Large intestine (tissue), 3 donors: ENCODE results near the gene SHF. TPM values are rescaled to one million over a fixed set of nuclear protein-coding genes. Genes with fewer than 3 reads are reported as not detected.
A peak's percentile ranks its signal among the peaks of the same experiment; 100 is the strongest.

Source experiments
- DNase-seq, 2 donors: peaks; one replicate each; pipeline versions ENCODE4 v3.0.0 to v3.0.0-alpha.2; 2013
- H3K27ac ChIP-seq: one replicate; pipeline ENCODE4 v1.5.1; 2013; ENCODE audit warnings: low read length
- H3K27me3 ChIP-seq: 2 replicates; pipeline ENCODE4 v1.6.1; 2013; ENCODE audit warnings: low read length; ENCODE audit not compliant: control insufficient read depth, insufficient read depth
- H3K36me3 ChIP-seq: 2 replicates; pipeline ENCODE4 v1.6.1; 2013; ENCODE audit warnings: low read length; ENCODE audit not compliant: control insufficient read depth, insufficient read depth
- H3K4me1 ChIP-seq: one replicate; pipeline ENCODE4 v1.6.1; 2013; ENCODE audit warnings: low read length; ENCODE audit not compliant: control insufficient read depth, insufficient read depth
- H3K4me3 ChIP-seq: one replicate; pipeline ENCODE4 v1.5.1; 2013; ENCODE audit warnings: low read length
- H3K9me3 ChIP-seq: one replicate; pipeline ENCODE4 v1.6.1; 2013; ENCODE audit warnings: mild to moderate bottlenecking, low read depth, low read length, moderate library complexity; ENCODE audit not compliant: control insufficient read depth
- WGBS: methylation state at CpG from one replicate; pipeline ENCODE4 v1.1.5; 2013; ENCODE audit warnings: low lambda C conversion rate; ENCODE audit not compliant: insufficient coverage; 5-methylcytosine and 5-hydroxymethylcytosine counted together
- polyA plus RNA-seq: library from polyadenylated mRNA; unstranded; fragments of 120-200 nt; gene quantifications from one replicate; pipeline ENCODE4 v1.2.1, GENCODE V29; 2013

SHF gene
- polyA plus RNA-seq, 1 donor, result 13.4 TPM

DNA sequence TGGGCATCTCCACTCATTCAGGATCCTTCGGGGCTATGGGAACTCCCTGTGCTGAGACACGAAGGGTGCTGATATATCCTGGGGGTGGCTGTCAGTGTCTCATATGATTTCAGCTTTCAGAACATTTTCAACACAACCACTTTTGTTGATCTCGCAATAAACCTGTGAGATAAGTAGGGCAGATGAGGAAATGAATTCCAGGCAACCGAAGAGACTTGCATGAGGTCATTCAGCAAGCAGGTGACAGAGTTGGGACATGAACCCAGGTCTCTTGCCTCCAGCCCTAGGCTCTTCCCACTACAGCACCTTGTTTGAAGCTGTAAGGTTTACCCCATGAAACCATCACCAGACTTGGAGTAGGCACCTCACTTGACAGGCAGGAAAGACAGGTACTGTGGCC, 41.4 kb downstream of the SHF start:
- H3K27ac ChIP-seq, result no peak overlapping the region
- no CpG with 5 or more reads among the region's 4 CpGs for WGBS
- no peaks in the 10 kb centered on the region for H3K4me1 ChIP-seq
- peaks cover under 1% of the 10 kb centered on the region for H3K36me3 ChIP-seq
- H3K4me3 ChIP-seq, result no peak overlapping the region
- no peaks in the 10 kb centered on the region for H3K9me3 ChIP-seq
- peak; percentile 45 to 65 for DNase-seq
- H3K27me3 ChIP-seq, result no peaks in the 10 kb centered on the region

DNA sequence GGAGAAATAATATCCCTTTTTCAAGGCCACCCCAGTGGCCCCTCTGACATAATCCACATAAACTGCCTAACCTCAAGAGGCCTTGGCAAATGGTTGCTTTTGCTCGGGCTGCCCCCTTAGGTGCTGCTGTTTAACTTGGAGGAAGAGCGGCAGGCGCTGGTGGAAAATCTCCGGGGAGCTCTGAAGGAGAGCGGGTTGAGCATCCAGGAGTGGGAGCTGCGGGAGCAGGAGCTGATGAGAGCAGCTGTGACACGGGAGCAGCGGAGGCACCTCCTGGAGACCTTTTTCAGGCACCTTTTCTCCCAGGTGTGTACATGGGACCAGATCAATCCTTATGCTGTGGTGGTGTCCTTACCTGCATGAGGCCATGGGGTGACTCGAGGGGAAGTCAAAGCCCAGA, 43.0 kb downstream of the SHF start:
- H3K27ac ChIP-seq, result no peak overlapping the region
- no peaks in the 10 kb centered on the region for H3K4me1 ChIP-seq
- DNase-seq, result no peak
- H3K9me3 ChIP-seq, result no peaks in the 10 kb centered on the region
- no peak overlapping the region for H3K4me3 ChIP-seq
- H3K36me3 ChIP-seq, result no peaks in the 10 kb centered on the region
- no CpG with 5 or more reads among the region's 9 CpGs for WGBS
- no peaks in the 10 kb centered on the region for H3K27me3 ChIP-seq

DNA sequence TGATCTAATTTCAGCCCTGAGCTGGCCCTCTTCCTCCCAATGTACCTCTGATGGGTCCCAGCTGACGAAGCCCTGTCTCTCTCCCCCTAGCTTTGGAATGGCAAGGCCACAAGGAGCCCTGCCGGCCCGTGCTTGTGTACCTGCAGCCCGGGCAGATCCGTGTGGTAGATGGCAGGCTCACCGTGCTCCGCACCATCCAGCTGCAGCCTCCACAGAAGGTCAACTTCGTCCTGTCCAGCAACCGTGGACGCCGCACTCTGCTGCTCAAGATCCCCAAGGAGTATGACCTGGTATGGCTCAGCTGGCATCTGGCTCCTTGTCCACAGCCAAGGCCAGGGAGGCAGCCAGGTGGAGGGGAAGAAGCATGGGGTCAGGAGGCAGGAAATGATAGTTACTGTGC, 43.8 kb downstream of the SHF start:
- Histone ChIP-seq H3K4me1 (no peaks in the 10 kb centered on the region), H3K27ac (no peak overlapping the region), H3K4me3 (no peak overlapping the region), H3K9me3 (no peaks in the 10 kb centered on the region), H3K36me3 (no peaks in the 10 kb centered on the region), H3K27me3 (no peaks in the 10 kb centered on the region)
- WGBS, result no CpG with 5 or more reads among the region's 11 CpGs
- DNase-seq, result no peak

DNA sequence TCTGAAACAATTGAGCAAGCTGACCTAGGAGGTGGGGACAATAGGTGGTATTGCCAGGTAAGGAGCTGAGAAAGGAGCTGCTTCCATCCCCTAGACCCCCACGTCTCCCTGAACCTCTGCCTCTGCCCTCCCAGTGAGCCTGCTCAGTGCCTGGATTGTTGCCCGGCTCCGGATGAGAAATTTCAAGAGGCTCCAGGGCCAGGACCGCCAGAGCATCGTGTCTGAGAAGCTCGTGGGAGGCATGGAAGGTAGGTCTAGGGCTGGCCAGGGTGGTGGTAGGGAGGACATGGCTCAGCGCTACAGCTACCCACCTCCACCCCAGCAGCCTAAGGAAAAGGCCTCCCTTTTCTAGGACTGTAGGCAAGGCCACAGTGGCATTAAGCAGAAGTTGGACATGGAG, 44.7 kb downstream of the SHF start:
- no peak overlapping the region for H3K27ac ChIP-seq
- DNase-seq, result no peak
- H3K36me3 ChIP-seq, result no peaks in the 10 kb centered on the region
- H3K4me1 ChIP-seq, result no peaks in the 10 kb centered on the region
- H3K4me3 ChIP-seq, result no peak overlapping the region
- H3K9me3 ChIP-seq, result no peaks in the 10 kb centered on the region
- H3K27me3 ChIP-seq, result no peaks in the 10 kb centered on the region
- no CpG with 5 or more reads among the region's 7 CpGs for WGBS

DNA sequence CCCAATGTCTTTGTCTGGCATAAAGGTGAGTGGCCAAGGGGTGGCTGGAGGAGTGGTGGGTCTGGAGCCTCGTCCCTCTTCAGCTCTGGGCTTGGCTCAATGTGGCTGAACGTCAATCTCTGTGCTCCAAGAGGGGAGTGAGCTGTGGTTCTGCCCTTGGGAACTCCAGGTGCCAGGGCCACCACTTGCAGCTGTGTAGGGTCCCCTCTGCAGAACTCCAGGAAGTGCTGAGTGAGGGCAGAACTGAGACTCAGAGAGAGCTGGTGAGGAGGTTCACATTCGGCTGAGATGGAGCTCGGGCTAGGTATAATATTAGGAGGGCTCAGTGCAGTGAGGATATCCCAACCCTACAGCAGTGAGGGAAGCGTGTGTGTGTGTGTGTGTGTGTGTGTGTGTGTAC, 46.4 kb downstream of the SHF start:
- no peaks in the 10 kb centered on the region for H3K4me1 ChIP-seq
- H3K36me3 ChIP-seq, result no peaks in the 10 kb centered on the region
- no peak for DNase-seq
- no CpG with 5 or more reads among the region's 5 CpGs for WGBS
- H3K9me3 ChIP-seq, result no peaks in the 10 kb centered on the region
- no peak overlapping the region for H3K4me3 ChIP-seq
- peaks cover 9% of the 10 kb centered on the region for H3K27me3 ChIP-seq
- no peak overlapping the region for H3K27ac ChIP-seq

DNA sequence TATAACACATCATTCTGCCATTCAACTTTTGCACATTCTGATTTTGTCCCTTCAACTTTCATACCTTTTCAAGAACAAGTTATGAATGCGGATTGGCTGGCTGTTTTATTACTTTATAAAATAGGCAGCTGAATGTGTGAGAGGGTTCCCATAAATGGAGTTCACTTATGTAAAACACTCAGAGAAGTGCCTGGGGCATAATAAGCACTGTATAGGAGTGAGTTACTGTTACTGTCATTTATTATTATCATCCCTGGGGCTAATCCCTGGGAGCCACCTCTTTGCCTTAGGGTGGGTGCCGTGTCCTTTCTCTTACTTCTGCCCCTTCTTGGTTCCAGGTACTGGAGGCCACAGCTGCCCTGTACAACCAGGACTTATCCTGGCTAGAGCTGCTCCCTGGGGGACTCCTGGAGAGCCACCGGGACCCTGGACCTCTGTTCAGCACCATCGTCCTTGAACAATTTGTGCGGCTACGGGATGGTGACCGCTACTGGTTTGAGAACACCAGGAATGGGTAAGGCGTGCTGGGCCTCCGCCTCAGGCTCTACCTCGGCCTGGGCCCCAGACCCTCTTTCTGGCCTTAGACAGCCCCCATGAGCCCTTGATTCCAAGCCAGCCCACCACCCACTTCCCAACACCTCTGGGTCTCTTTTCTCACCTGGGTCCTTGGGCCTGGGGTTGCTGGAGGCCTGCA, 47.1 kb downstream of the SHF start:
- WGBS, result 100% methylated on average over 1 of the region's 10 CpGs

DNA sequence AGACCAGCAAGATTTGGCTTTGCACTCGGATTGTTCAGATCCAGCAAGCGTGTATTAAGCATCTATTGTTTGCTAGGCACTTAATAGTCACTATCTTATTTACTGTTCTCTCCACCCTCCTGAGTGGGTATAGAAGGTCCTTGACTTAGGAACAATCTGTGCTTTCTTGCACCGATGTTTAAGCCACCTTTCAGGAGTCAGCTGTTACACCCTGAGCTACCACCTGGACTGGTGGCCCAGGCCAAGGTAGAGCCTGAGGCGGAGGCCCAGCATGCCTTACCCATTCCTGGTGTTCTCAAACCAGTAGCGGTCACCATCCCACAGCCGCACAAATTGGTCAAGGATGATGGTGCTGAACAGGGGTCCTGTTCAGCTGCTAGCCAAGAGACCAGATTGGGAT, 48.0 kb downstream of the SHF start:
- no peaks in the 10 kb centered on the region for H3K36me3 ChIP-seq
- no peak for DNase-seq
- no peak overlapping the region for H3K27ac ChIP-seq
- H3K27me3 ChIP-seq, result peaks cover 22% of the 10 kb centered on the region
- H3K4me3 ChIP-seq, result no peak overlapping the region
- no peaks in the 10 kb centered on the region for H3K9me3 ChIP-seq
- no CpG with 5 or more reads among the region's 6 CpGs for WGBS
- no peaks in the 10 kb centered on the region for H3K4me1 ChIP-seq

More for the DNA sequence above, 47.1 kb downstream of the SHF start:
- peaks cover 15% of the 10 kb centered on the region for H3K27me3 ChIP-seq
- H3K27ac ChIP-seq, result no peak overlapping the region
- H3K4me1 ChIP-seq, result no peaks in the 10 kb centered on the region
- no peak overlapping the region for H3K4me3 ChIP-seq
- H3K9me3 ChIP-seq, result no peaks in the 10 kb centered on the region
- H3K36me3 ChIP-seq, result no peaks in the 10 kb centered on the region
- no peak for DNase-seq

DNA sequence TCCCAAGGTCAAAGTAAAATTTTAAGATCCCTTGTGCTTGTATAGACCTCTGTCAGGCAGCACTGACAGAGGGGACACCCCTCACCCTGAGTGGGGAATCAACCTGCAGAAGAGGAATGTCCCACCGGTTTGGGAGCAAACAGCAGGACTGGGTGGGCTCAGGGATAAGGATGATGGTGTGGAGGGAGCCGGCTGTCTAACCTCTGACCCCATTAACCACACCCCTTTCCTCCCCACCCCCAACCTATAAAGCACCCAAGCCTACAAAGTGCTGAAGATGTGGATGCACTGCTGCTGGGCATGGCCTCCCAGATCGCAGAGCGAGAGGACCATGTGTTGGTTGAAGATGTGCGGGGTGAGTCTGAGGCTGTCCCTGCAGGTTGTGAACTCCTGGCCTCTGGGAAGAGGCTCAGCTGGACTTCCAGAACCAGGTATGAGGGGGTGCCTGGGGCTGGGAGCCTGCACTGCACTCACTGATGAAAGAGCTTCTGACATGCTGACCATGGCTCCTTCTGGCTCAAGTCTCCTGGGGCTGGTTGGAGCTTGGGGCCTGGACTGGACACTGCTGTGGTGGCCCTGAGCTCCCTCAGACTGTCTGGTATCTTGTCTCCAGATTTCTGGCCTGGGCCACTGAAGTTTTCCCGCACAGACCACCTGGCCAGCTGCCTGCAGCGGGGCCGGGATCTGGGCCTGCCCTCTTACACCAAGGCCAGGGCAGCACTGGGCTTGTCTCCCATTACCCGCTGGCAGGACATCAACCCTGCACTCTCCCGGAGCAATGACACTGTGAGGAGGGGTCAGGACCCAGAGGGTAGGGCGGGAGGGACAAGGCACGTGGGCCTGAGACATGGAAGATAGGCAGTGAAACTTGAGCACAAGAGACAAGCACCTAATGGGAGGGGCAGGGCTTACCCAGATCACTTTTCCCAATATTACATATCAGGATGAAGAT, 48.7 kb downstream of the SHF start:
- Histone ChIP-seq H3K36me3 (no peaks in the 10 kb centered on the region), H3K9me3 (no peaks in the 10 kb centered on the region), H3K4me3 (no peak overlapping the region), H3K27ac (no peak overlapping the region), H3K4me1 (no peaks in the 10 kb centered on the region), H3K27me3 (peaks cover 29% of the 10 kb centered on the region)
- no CpG with 5 or more reads among the region's 12 CpGs for WGBS
- no peak for DNase-seq

DNA sequence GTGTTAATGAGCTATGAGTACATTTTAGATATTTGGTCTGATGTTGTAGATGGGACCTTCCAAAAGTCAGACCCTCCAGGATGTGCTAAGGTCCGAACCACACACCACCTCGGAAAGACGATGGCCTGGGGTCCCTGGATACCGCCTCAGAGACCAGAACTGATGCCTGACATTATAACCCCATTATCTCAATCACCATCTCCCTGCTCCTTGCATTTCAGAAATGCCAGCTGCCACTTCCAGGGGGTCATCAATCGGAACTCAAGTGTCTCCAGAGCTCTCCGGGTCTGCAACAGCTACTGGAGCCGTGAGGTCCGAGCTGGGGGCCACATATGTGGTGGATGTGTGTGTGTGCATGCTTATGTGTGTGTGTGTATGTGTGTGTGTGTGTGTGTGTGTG, 50.1 kb downstream of the SHF start:
- H3K9me3 ChIP-seq, result no peaks in the 10 kb centered on the region
- no peak for DNase-seq
- H3K27ac ChIP-seq, result no peak overlapping the region
- no peaks in the 10 kb centered on the region for H3K4me1 ChIP-seq
- H3K4me3 ChIP-seq, result no peak overlapping the region
- H3K27me3 ChIP-seq, result peaks cover 43% of the 10 kb centered on the region
- no peaks in the 10 kb centered on the region for H3K36me3 ChIP-seq
- no CpG with 5 or more reads among the region's 8 CpGs for WGBS

DNA sequence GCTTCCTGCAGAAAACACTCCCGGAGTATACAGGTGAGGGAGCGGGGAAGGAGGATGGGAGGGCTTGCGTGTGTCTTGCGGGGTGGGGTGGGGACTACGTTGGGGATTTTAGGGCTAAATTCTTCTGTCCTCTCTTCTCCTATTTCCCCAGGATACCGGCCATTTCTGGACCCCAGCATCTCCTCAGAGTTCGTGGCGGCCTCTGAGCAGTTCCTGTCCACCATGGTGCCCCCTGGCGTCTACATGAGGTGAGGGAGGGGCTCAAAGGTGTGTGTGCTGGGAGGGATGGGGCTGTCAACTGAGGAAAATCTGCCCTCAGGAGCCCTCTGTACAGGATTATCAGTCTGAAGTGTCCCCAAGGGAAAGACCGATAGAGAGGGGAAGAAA, 51.4 kb downstream of the SHF start:
- Histone ChIP-seq H3K9me3 (no peaks in the 10 kb centered on the region), H3K36me3 (no peaks in the 10 kb centered on the region), H3K27ac (no peak overlapping the region), H3K4me1 (no peaks in the 10 kb centered on the region), H3K4me3 (no peak overlapping the region), H3K27me3 (peaks cover 43% of the 10 kb centered on the region)
- WGBS, result no CpG with 5 or more reads among the region's 10 CpGs
- no peak for DNase-seq
